Activated T-helper 1 cell treated with anti-CD3 and anti-CD28 coated beads, Interleukin-12 subunit alpha, Interleukin-12 subunit beta, Interleukin-2, Interleukin-4 antibody, amounts not matched to agents 30 ng/mL and 10 ng/mL and 1 ng/mL, durations not matched to agents 14 hours and 24 hours and 36 hours (primary cell): ENCODE data around the gene ZMYND19. TPM values are rescaled to one million over a fixed set of nuclear protein-coding genes. Genes with fewer than 3 reads are reported as not detected.

Source experiments
- DNase-seq: peaks from one replicate; pipeline ENCODE4 v3.0.0; 2021; ENCODE audit warnings: low spot score
- H3K27ac Mint-ChIP-seq: one replicate; pipeline ENCODE4 v1.8.0; 2021; ENCODE audit warnings: mild to moderate bottlenecking, mixed read lengths
- H3K27me3 Mint-ChIP-seq: one replicate; pipeline ENCODE4 v1.8.0; 2022; ENCODE audit warnings: mild to moderate bottlenecking, moderate library complexity, mixed read lengths; ENCODE audit not compliant: insufficient read depth
- H3K36me3 Mint-ChIP-seq: one replicate; pipeline ENCODE4 v1.8.0; 2021; ENCODE audit warnings: low read depth, mixed read lengths
- H3K4me1 Mint-ChIP-seq: one replicate; pipeline ENCODE4 v1.8.0; 2021; ENCODE audit warnings: low read depth, mixed read lengths
- H3K4me3 Mint-ChIP-seq: one replicate; pipeline ENCODE4 v1.8.0; 2021; ENCODE audit warnings: mild to moderate bottlenecking, moderate library complexity, mixed read lengths
- H3K9me3 Mint-ChIP-seq: one replicate; pipeline ENCODE4 v1.8.0; 2021; ENCODE audit warnings: mixed read lengths
- intact Hi-C: fragments of 100-400 bp; cut with micrococcal nuclease; formaldehyde crosslinking; loops from one replicate; pipeline ENCODE4 v1.15.1; 2024
- total RNA-seq: library from RNA; stranded (reverse); gene quantifications from 2 replicates; pipeline ENCODE4 v1.2.3, GENCODE V29; 2022

The ZMYND19 gene
- total RNA-seq, 1 donor from 2014 or later = 94.9 TPM

- intact Hi-C loops = no loop called here
- DNase-seq = no peak
- H3K4me3 Mint-ChIP-seq = peak overlapping the region; percentile 49
- H3K27me3 Mint-ChIP-seq = peaks cover 1% of the 10 kb centered on the region
- no peaks in the 10 kb centered on the region for H3K9me3 Mint-ChIP-seq
- H3K4me1 Mint-ChIP-seq = peaks cover 16% of the 10 kb centered on the region
- no peak overlapping the region for H3K27ac Mint-ChIP-seq
- peaks cover 4% of the 10 kb centered on the region for H3K36me3 Mint-ChIP-seq
Measured at GRCh38 chr9:137593176-137593575, 2.9 kb upstream of the ZMYND19 start.

DNA sequence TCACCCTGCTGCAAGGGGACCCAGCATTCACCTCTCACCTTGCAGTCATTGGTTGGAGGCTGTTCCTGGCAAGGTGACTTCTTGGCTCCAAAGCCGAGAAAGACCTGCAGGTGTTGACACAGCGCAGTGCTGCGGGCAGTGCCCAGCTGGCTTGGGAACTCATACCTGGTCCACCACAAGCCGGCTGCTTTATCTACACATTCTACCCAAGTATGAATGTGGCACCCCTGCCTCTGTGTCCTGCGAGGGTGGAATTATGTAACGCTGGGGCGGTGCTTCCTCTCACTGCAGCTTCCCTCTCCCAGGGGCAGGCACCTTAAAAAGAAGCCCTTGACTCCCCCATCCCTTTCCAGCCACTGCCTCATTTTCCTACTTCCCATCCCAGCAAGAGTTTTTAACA lies 2.5 kb upstream of the ZMYND19 start:
- H3K4me1 Mint-ChIP-seq = peaks cover 19% of the 10 kb centered on the region
- H3K9me3 Mint-ChIP-seq = no peaks in the 10 kb centered on the region
- H3K27ac Mint-ChIP-seq = no peak overlapping the region
- DNase-seq = no peak
- H3K36me3 Mint-ChIP-seq = peaks cover 8% of the 10 kb centered on the region
- intact Hi-C loops = no loop called here
- H3K4me3 Mint-ChIP-seq = peak overlapping the region; percentile 49
- H3K27me3 Mint-ChIP-seq = peaks cover 1% of the 10 kb centered on the region

- DNase-seq = no peak
- H3K36me3 Mint-ChIP-seq = peaks cover 19% of the 10 kb centered on the region
- peaks cover 1% of the 10 kb centered on the region for H3K27me3 Mint-ChIP-seq
- H3K9me3 Mint-ChIP-seq = no peaks in the 10 kb centered on the region
- no peak overlapping the region for H3K4me3 Mint-ChIP-seq
- intact Hi-C loops = loop anchor here (1.0 kb wide), 4 partner anchors 11 to 39 kb away; partner anchors contain the start of genes ARRDC1, EHMT1 and MRPL41
- no peak overlapping the region for H3K27ac Mint-ChIP-seq
- H3K4me1 Mint-ChIP-seq = peaks cover 21% of the 10 kb centered on the region
Measured at GRCh38 chr9:137590123-137590468, 216 bp downstream of the ZMYND19 start.

DNA sequence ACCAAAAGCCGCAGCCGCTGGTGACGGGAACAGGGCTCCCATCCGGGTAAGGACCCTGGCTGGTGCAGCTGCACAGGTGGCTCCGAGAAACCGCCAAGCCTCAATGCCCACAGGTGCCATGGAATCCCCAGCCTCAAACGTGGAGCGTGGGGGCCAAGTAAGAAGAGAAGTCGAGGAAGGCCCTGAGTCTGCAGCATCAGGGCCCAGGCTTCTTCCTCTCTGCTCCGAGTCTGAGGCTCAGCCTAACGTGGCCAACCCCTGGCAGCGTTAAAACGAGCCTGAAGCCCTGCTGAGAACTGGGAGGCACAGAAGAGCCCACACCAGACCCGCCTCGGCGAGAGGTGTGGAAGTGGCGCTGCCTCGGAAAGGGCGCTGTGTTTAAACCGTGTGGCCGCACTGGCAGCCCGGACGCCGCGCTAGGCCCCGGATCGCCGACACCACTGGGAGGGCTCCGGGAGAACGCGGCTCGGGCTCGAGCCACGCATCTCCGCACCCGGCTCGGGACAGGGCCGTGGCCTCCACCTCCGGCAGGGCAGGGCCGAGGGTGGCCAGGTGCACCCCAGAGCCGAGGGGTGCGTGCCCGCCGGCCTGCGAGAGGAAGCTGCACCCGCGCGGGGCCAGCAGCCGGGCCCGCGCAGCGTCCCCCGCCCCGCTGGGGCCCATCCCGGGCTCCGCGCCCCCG lies 730 bp downstream of the ZMYND19 start:
- DNase-seq = no peak
- no peaks in the 10 kb centered on the region for H3K9me3 Mint-ChIP-seq
- H3K27ac Mint-ChIP-seq = peak overlapping the region; percentile 84
- intact Hi-C loops = loop anchor here (1.0 kb wide), 4 partner anchors 10 to 38 kb away; partner anchors contain the start of genes ARRDC1, EHMT1 and MRPL41
- H3K36me3 Mint-ChIP-seq = peaks cover 19% of the 10 kb centered on the region
- peaks cover 21% of the 10 kb centered on the region for H3K4me1 Mint-ChIP-seq
- peak overlapping the region; percentile 90 for H3K4me3 Mint-ChIP-seq
- peaks cover 1% of the 10 kb centered on the region for H3K27me3 Mint-ChIP-seq

GRCh38 chr9:137588891-137589290 lies 1.4 kb downstream of the ZMYND19 start:
- intact Hi-C loops = no loop called here
- H3K27me3 Mint-ChIP-seq = peaks cover 1% of the 10 kb centered on the region
- peak overlapping the region; percentile 90 for H3K4me3 Mint-ChIP-seq
- no peak for DNase-seq
- no peaks in the 10 kb centered on the region for H3K9me3 Mint-ChIP-seq
- H3K4me1 Mint-ChIP-seq = peaks cover 21% of the 10 kb centered on the region
- no peak overlapping the region for H3K27ac Mint-ChIP-seq
- H3K36me3 Mint-ChIP-seq = peaks cover 19% of the 10 kb centered on the region

DNA sequence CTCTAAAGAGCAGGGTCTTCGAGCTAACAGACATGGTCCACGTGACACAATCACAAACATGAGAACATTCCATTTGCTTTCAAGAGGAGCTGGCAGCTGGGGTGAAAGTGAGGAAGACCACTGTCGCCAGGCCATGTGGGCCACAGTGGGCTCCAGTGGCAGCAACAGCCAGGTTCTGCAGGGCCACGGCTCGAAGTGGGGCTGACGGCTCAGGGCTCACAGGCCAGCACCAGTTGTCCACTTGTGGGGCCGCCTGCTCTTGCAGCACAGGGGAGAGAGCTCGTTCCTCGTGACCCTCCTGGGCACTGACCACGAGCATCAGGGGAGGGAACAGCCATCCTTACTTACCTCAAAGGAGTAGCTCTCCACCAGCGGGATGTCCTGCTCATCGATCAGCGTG lies 2.0 kb downstream of the ZMYND19 start:
- H3K4me1 Mint-ChIP-seq = peaks cover 21% of the 10 kb centered on the region
- intact Hi-C loops = no loop called here
- H3K9me3 Mint-ChIP-seq = no peaks in the 10 kb centered on the region
- H3K27me3 Mint-ChIP-seq = peaks cover 1% of the 10 kb centered on the region
- H3K36me3 Mint-ChIP-seq = peaks cover 19% of the 10 kb centered on the region
- no peak for DNase-seq
- H3K4me3 Mint-ChIP-seq = peak overlapping the region; percentile 90
- H3K27ac Mint-ChIP-seq = peak overlapping the region; percentile 72

GRCh38 chr9:137586854-137587253 lies 3.5 kb downstream of the ZMYND19 start:
- no peak overlapping the region for H3K4me3 Mint-ChIP-seq
- no peak overlapping the region for H3K27ac Mint-ChIP-seq
- intact Hi-C loops = no loop called here
- peaks cover 24% of the 10 kb centered on the region for H3K36me3 Mint-ChIP-seq
- H3K9me3 Mint-ChIP-seq = no peaks in the 10 kb centered on the region
- no peak for DNase-seq
- H3K4me1 Mint-ChIP-seq = peaks cover 21% of the 10 kb centered on the region
- H3K27me3 Mint-ChIP-seq = no peaks in the 10 kb centered on the region

DNA sequence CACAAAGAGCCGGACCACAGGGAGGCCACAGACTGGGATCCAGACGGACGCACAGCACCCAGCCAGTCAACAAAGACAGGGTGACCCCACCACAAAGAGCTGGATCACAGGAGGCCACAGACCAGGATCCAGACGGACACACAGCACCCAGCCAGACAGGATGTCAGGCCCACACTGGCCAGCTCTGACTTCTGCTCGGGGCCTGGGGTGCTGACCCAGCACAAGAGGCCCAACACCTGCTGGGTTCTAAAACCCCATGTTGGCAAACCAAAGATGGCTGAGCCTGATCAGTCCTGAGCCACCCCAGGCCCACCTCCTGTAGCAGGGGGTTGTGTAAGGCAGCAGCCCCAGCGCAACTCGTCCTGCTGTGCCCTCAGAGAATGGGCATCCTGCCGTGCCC lies 6.4 kb downstream of the ZMYND19 start:
- H3K4me3 Mint-ChIP-seq = no peak overlapping the region
- DNase-seq = no peak
- peaks cover 10% of the 10 kb centered on the region for H3K4me1 Mint-ChIP-seq
- H3K36me3 Mint-ChIP-seq = peaks cover 28% of the 10 kb centered on the region
- no peak overlapping the region for H3K27ac Mint-ChIP-seq
- intact Hi-C loops = no loop called here
- H3K27me3 Mint-ChIP-seq = no peaks in the 10 kb centered on the region
- H3K9me3 Mint-ChIP-seq = no peaks in the 10 kb centered on the region

GRCh38 chr9:137583347-137583746 lies 7.0 kb downstream of the ZMYND19 start:
- H3K27ac Mint-ChIP-seq = no peak overlapping the region
- intact Hi-C loops = no loop called here

DNA sequence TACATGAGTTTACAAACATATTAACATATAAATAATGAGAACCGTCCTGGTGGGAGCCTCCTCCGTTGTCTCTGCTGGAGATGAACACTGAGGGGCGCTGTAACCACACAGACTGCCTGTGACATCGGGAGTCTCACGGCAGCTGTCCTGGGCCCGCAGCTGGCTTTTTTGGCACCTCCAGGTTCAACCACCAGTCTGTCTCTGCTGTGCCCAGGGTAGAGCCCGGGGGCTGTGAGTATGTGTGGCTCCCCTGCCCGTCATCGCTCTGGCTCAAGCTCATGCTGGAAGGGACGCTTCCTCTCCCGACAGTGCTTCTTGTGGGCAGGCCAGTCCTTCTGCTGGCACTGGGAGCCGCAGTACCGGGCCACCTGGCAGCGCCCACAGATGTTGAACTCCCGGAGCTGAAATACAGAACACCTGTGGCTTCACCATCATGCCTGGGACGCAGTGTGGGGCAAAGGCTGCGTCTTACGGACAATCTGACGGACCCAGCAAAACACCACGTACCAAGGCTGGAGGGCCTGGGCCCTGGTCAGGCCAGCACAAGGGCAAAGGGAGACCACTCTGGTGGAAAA lies 7.9 kb downstream of the ZMYND19 start:
- intact Hi-C loops = no loop called here
- H3K27ac Mint-ChIP-seq = no peak overlapping the region
- peaks cover 6% of the 10 kb centered on the region for H3K4me1 Mint-ChIP-seq
- H3K4me3 Mint-ChIP-seq = no peak overlapping the region
- H3K36me3 Mint-ChIP-seq = peaks cover 21% of the 10 kb centered on the region
- H3K27me3 Mint-ChIP-seq = no peaks in the 10 kb centered on the region
- DNase-seq = no peak
- no peaks in the 10 kb centered on the region for H3K9me3 Mint-ChIP-seq

More at GRCh38 chr9:137583347-137583746, 7.0 kb downstream of the ZMYND19 start:
- Mint-ChIP-seq H3K36me3 (peaks cover 28% of the 10 kb centered on the region), H3K4me1 (peaks cover 8% of the 10 kb centered on the region), H3K4me3 (no peak overlapping the region), H3K27me3 (no peaks in the 10 kb centered on the region), H3K9me3 (no peaks in the 10 kb centered on the region)
- no peak for DNase-seq

GRCh38 chr9:137581361-137582285 lies 8.7 kb downstream of the ZMYND19 start:
- Mint-ChIP-seq H3K36me3 (peaks cover 19% of the 10 kb centered on the region), H3K27ac (no peak overlapping the region), H3K9me3 (no peaks in the 10 kb centered on the region), H3K4me3 (no peak overlapping the region), H3K4me1 (peaks cover 13% of the 10 kb centered on the region), H3K27me3 (no peaks in the 10 kb centered on the region)
- intact Hi-C loops = no loop called here
- no peak for DNase-seq

GRCh38 chr9:137580954-137581322 lies 9.4 kb downstream of the ZMYND19 start:
- H3K9me3 Mint-ChIP-seq = no peaks in the 10 kb centered on the region
- H3K27me3 Mint-ChIP-seq = no peaks in the 10 kb centered on the region
- intact Hi-C loops = no loop called here

More at GRCh38 chr9:137580954-137581322, 9.4 kb downstream of the ZMYND19 start:
- Mint-ChIP-seq H3K4me1 (peaks cover 20% of the 10 kb centered on the region), H3K27ac (no peak overlapping the region), H3K4me3 (no peak overlapping the region), H3K36me3 (peaks cover 18% of the 10 kb centered on the region)
- DNase-seq = no peak
